ENCODE results near the gene SLC2A13. TPM values are rescaled to one million over a fixed set of nuclear protein-coding genes. Genes with fewer than 3 reads are reported as not detected.
"Not testable (repeated sequence)": the region's sequence is repeated elsewhere in the genome, so short reads cannot be mapped to it uniquely, and the experiment has no call there.

SLC2A13 gene
- total RNA-seq, 1 donor from 2014 or later, result 7.4 TPM

DNA sequence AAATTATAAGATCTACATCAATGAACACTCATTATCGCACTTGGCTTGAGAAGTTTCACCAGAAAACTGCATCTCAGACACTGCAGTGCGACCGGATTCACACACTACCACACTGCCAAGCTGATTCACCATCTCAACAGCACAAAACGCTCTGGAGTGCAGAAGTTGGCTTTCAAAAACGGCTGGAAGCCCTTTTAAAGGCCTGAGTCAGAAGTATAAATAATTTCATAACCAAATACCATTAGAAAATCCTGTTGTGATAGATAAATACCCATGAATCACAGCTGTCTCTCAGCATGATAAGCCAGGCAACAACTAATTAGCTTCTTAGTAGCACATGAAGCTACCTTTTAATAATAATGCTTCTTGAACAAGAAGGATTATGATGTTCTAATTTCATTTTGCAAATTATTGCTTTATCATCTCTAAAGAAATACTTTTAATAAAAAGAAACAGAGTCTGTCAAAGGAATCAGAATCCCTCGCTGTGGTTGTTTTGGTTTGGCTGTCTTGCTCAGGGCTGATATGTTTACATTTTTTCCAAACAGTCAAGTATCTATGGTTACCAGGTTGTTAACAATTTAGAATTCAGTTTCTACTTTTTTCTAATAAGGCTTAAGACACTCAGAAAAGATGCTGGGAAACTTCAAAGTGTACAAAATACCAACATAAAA lies 51.2 kb downstream of the SLC2A13 start:
- Mint-ChIP-seq H3K4me3 (no peak overlapping the region), H3K9me3 (no peaks in the 10 kb centered on the region), H3K27me3 (ENCODE audit: low read depth) (no peaks in the 10 kb centered on the region), H3K36me3 (no peaks in the 10 kb centered on the region), H3K4me1 (peaks cover 5% of the 10 kb centered on the region), H3K27ac (peak overlapping the region; percentile 28)
- TF ChIP-seq, protein P1, sequence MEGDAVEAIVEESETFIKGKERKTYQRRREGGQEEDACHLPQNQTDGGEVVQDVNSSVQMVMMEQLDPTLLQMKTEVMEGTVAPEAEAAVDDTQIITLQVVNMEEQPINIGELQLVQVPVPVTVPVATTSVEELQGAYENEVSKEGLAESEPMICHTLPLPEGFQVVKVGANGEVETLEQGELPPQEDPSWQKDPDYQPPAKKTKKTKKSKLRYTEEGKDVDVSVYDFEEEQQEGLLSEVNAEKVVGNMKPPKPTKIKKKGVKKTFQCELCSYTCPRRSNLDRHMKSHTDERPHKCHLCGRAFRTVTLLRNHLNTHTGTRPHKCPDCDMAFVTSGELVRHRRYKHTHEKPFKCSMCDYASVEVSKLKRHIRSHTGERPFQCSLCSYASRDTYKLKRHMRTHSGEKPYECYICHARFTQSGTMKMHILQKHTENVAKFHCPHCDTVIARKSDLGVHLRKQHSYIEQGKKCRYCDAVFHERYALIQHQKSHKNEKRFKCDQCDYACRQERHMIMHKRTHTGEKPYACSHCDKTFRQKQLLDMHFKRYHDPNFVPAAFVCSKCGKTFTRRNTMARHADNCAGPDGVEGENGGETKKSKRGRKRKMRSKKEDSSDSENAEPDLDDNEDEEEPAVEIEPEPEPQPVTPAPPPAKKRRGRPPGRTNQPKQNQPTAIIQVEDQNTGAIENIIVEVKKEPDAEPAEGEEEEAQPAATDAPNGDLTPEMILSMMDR (IDR thresholded peaks at IDR 0.05; ENCODE audit: unreplicated experiment), result no peak
- no peak for DNase-seq (ENCODE audit: low spot score in 2 of 2, unreplicated experiment in 2 of 2)

DNA sequence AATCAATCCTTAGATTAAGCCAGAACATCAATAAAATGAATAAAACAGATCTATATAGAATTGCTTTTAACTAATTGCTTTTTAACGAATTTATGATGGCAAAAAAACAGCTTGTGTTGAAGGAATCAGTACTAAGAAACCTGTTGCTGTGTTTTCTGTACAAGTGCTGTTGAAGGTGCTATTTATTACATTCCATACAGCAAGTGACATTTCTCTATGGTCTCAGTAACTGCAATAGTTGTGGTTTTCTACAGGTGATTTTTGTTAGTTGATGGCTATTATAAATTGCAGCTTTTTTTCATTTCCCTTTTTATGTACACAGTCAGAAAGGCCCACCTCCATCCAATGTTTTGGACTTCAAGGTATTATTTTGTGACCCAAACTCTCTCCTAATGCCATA lies 56.6 kb downstream of the SLC2A13 start:
- no peak for DNase-seq (ENCODE audit: low spot score in 2 of 2, unreplicated experiment in 2 of 2)
- TF ChIP-seq, protein P1 (IDR thresholded peaks at IDR 0.05; ENCODE audit: unreplicated experiment), result no peak
- no peaks in the 10 kb centered on the region for H3K27me3 Mint-ChIP-seq (ENCODE audit: low read depth)
- no peaks in the 10 kb centered on the region for H3K9me3 Mint-ChIP-seq
- no peaks in the 10 kb centered on the region for H3K4me1 Mint-ChIP-seq
- no peak overlapping the region for H3K27ac Mint-ChIP-seq
- no peaks in the 10 kb centered on the region for H3K36me3 Mint-ChIP-seq
- H3K4me3 Mint-ChIP-seq, result no peak overlapping the region

DNA sequence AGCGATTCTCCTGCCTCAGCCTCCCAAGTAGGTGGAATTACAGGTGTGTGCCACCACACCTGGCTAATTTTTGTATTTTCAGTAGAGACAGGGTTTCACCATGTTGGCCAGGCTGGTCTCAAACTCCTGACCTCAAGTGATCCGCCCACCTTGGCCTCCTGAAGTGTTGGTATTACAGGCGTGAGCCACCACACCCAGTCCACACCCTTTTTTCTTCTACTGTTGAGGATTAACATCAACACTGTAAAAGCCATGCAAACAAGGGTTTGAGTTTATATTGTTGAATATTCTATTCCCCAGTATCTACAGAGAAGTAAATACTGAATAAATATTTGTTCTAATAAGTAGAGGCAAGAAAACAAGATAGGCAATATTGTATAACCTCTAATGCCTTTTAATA lies 58.9 kb downstream of the SLC2A13 start:
- H3K4me1 Mint-ChIP-seq, H3K4me3 Mint-ChIP-seq: not testable (repeated sequence)

DNA sequence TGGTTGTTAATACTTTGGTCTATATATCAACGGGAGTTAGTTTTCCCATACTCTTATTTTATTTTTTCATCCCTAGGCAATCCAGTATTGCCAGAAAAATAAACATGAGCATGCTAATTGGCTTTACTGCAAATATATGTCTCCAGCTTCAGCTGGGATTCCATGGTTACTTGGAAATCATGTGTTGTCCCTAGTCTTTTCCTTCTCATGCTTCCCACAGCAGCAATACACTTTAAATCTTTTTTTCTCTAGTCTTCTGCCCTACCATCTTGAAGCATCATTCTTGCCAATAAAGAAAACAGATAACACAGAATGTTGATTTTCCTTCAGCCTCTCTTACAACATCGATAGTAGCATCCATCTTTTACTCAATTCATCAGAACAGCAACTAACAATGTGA lies 60.2 kb downstream of the SLC2A13 start:
- no peaks in the 10 kb centered on the region for H3K4me1 Mint-ChIP-seq
- DNase-seq (ENCODE audit: low spot score in 2 of 2, unreplicated experiment in 2 of 2), result no peak
- no peak overlapping the region for H3K27ac Mint-ChIP-seq
- TF ChIP-seq, protein P1 (IDR thresholded peaks at IDR 0.05; ENCODE audit: unreplicated experiment), result no peak
- no peaks in the 10 kb centered on the region for H3K9me3 Mint-ChIP-seq
- H3K4me3 Mint-ChIP-seq, result no peak overlapping the region
- H3K27me3 Mint-ChIP-seq (ENCODE audit: low read depth), result no peaks in the 10 kb centered on the region
- no peaks in the 10 kb centered on the region for H3K36me3 Mint-ChIP-seq

More for the DNA sequence above, 58.9 kb downstream of the SLC2A13 start:
- H3K36me3 Mint-ChIP-seq; DNase-seq (ENCODE audit: low spot score in 2 of 2, unreplicated experiment in 2 of 2); H3K27ac Mint-ChIP-seq; H3K27me3 Mint-ChIP-seq (ENCODE audit: low read depth); H3K9me3 Mint-ChIP-seq: not testable (repeated sequence)

DNA sequence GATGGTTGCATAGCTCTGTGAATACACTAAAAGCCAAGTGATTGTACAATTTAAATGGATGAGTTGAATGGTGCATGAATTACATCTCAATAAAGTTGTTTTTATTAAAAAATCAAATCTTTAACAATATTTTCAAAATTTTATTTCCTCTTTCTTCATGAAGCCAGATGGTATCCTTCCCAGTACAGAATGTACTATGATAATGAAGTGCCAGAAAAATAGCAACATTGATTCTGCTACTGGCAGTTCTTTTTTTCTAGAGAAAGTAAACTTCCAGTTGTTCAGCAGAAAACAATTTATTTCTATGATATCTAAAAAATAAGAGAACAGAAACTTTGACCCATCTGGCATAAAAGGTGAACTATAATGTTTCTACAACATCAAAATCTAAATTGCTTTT lies 61.5 kb downstream of the SLC2A13 start:
- no peak for DNase-seq (ENCODE audit: low spot score in 2 of 2, unreplicated experiment in 2 of 2)
- no peaks in the 10 kb centered on the region for H3K4me1 Mint-ChIP-seq
- TF ChIP-seq, protein P1 (IDR thresholded peaks at IDR 0.05; ENCODE audit: unreplicated experiment), result no peak
- H3K9me3 Mint-ChIP-seq, result no peaks in the 10 kb centered on the region
- H3K27me3 Mint-ChIP-seq (ENCODE audit: low read depth), result no peaks in the 10 kb centered on the region
- no peak overlapping the region for H3K27ac Mint-ChIP-seq
- no peaks in the 10 kb centered on the region for H3K36me3 Mint-ChIP-seq
- H3K4me3 Mint-ChIP-seq, result no peak overlapping the region

DNA sequence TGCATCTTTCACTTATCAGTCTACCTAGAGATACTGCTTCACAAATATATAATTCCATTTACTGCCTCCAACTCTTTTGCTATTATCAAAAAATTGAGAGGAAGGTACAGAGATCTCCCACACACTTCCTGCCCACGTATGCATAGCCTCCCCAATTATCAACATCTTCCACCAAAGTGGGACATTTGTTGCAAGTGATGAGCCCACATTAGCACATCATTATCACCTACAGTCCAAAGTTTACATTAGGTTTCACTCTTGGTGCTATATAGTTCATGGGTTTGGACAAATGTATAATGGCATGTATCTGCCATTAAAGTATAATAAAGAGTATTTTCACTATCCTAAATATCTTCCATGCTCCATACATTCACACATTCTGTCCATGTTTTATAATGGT lies 66.3 kb downstream of the SLC2A13 start:
- Mint-ChIP-seq H3K4me3 (no peak overlapping the region), H3K27me3 (ENCODE audit: low read depth) (no peaks in the 10 kb centered on the region), H3K9me3 (no peaks in the 10 kb centered on the region), H3K27ac (no peak overlapping the region), H3K36me3 (no peaks in the 10 kb centered on the region), H3K4me1 (peaks cover 4% of the 10 kb centered on the region)
- TF ChIP-seq, protein P1 (IDR thresholded peaks at IDR 0.05; ENCODE audit: unreplicated experiment), result no peak
- DNase-seq (ENCODE audit: low spot score in 2 of 2, unreplicated experiment in 2 of 2), result no peak
